K562 (cell line): ENCODE data around the gene NDUFS5. TPM values are rescaled to one million over a fixed set of nuclear protein-coding genes. Genes with fewer than 3 reads are reported as not detected.

Experiments
- BDP1 ChIP-seq: IDR thresholded peaks from 3 replicates; pipeline ENCODE4 v1.6.1; 2011; ENCODE audit not compliant: insufficient read length, insufficient read depth
- CBFA2T2 ChIP-seq: fragments of 450-650 bp; conservative IDR thresholded peaks from 2 replicates; pipeline ENCODE4 v1.6.1; 2017; ENCODE audit warnings: mild to moderate bottlenecking
- CBFA2T3 ChIP-seq: fragments of 450-650 bp; IDR thresholded peaks from 2 replicates; pipeline ENCODE4 v1.6.1; 2017
- CBX3 ChIP-seq, 2 experiments: IDR thresholded peaks; 1 replicate in 1 of 2; 2 replicates in 1 of 2; pipeline ENCODE4 v1.6.1; 2012; ENCODE audit warnings: inconsistent platforms in 2 of 2, low read length in 2 of 2, borderline replicate concordance in 1 of 2, control low read depth in 1 of 2
- CHD4 ChIP-seq: fragments of 200-600 bp; sonication (generic); IDR thresholded peaks from 3 replicates; pipeline ENCODE4 v1.6.1; 2012; ENCODE audit warnings: low read depth, mild to moderate bottlenecking, mixed read lengths, low read length, inconsistent platforms; ENCODE audit not compliant: insufficient read depth, insufficient replicate concordance, poor library complexity, severe bottlenecking
- ELF4 ChIP-seq: fragments of 450-650 bp; formaldehyde crosslinking; IDR thresholded peaks from 2 replicates; pipeline ENCODE4 v1.4.0; 2022; ENCODE audit warnings: missing genetic modification characterization
- ETS1 ChIP-seq: conservative IDR thresholded peaks from 2 replicates; pipeline ENCODE4 v1.6.1; 2011; ENCODE audit warnings: low read depth, mild to moderate bottlenecking, low read length; ENCODE audit not compliant: control insufficient read depth
- FOXA1 ChIP-seq: fragments of 450-650 bp; IDR thresholded peaks from 2 replicates; pipeline ENCODE4 v1.6.1; 2016; ENCODE audit warnings: mild to moderate bottlenecking, borderline replicate concordance
- KLF13 ChIP-seq: fragments of 450-650 bp; IDR thresholded peaks from 2 replicates; pipeline ENCODE4 v1.6.1; 2016; ENCODE audit warnings: missing genetic modification characterization, low read depth, mild to moderate bottlenecking, missing compliant biosample characterization, moderate library complexity, borderline replicate concordance
- MAZ ChIP-seq, 2 experiments: fragments of 450-650 bp in 1 of 2; sonication (generic) in 1 of 2; formaldehyde crosslinking; IDR thresholded peaks in 1 of 2; conservative IDR thresholded peaks in 1 of 2; 2 replicates each; pipeline versions ENCODE4 v1.4.0 to v1.5.0; 2020; ENCODE audit warnings: mild to moderate bottlenecking in 1 of 2, missing genetic modification reagents in 1 of 2
- NR3C1 ChIP-seq: sonication (generic); formaldehyde crosslinking; IDR thresholded peaks from 2 replicates; pipeline ENCODE4 v1.8.1; 2022; ENCODE audit warnings: missing genetic modification reagents
- POLR2AphosphoS2 ChIP-seq: IDR thresholded peaks from 2 replicates; pipeline ENCODE4 v1.6.1; 2012; ENCODE audit warnings: low read length, improper control_type of control experiment
- POU5F1 ChIP-seq: fragments of 150-350 bp; IDR thresholded peaks from 2 replicates; pipeline ENCODE4 v1.6.1; 2014; ENCODE audit warnings: borderline replicate concordance, low read length, low read depth, mild to moderate bottlenecking; ENCODE audit not compliant: partially characterized antibody
- RHOXF2B ChIP-seq: fragments of 250-450 bp; sonication (Bioruptor Pico); conservative IDR thresholded peaks from 2 replicates; pipeline ENCODE4 v1.5.1; 2021
- ZBTB11 ChIP-seq, 3 experiments: fragments of 200-800 bp in 1 of 3; fragments of 250-450 bp in 1 of 3; fragments of 450-650 bp in 1 of 3; sonication (Bioruptor Pico) in 1 of 3; sonication (Bioruptor generic) in 1 of 3; formaldehyde crosslinking in 1 of 3; IDR thresholded peaks; 2 replicates each; pipeline versions ENCODE4 v1.6.1 to v1.8.0; 2016 to 2022; ENCODE audit warnings: mild to moderate bottlenecking in 2 of 3, missing genetic modification characterization in 2 of 3, missing compliant biosample characterization in 1 of 3, moderate library complexity in 1 of 3
- ZKSCAN3 ChIP-seq: fragments of 250-450 bp; sonication (Bioruptor Pico); IDR thresholded peaks from 2 replicates; pipeline ENCODE4 v1.4.0; 2020
- ZNF143 ChIP-seq: sonication (generic); formaldehyde crosslinking; IDR thresholded peaks from 2 replicates; pipeline ENCODE4 v1.9.0; 2022; ENCODE audit warnings: mild to moderate bottlenecking, missing genetic modification reagents
- ZNF23 ChIP-seq: fragments of 250-450 bp; sonication (Bioruptor Pico); IDR thresholded peaks from 2 replicates; pipeline ENCODE4 v1.4.0; 2020; ENCODE audit warnings: mild to moderate bottlenecking
- ZNF24 ChIP-seq: fragments of 450-650 bp; IDR thresholded peaks from 2 replicates; pipeline ENCODE4 v1.6.1; 2016
- ZNF347 ChIP-seq: fragments of 450-650 bp; formaldehyde crosslinking; IDR thresholded peaks from 2 replicates; pipeline ENCODE4 v1.4.0; 2020; ENCODE audit warnings: low read depth, mild to moderate bottlenecking, moderate library complexity
- ZNF431 ChIP-seq: sonication (generic); formaldehyde crosslinking; IDR thresholded peaks from 2 replicates; pipeline ENCODE4 v1.8.0; 2022; ENCODE audit warnings: mild to moderate bottlenecking, missing genetic modification reagents
- ZNF589 ChIP-seq: fragments of 200-800 bp; sonication (Bioruptor generic); IDR thresholded peaks from 2 replicates; pipeline ENCODE4 v1.6.1; 2016; ENCODE audit warnings: low read depth, missing genetic modification characterization, missing compliant biosample characterization
- polyA plus RNA-seq, 8 experiments: library from polyadenylated mRNA; depleted of rRNA in 4 of 8; stranded (reverse) in 5 of 8; unstranded in 3 of 8; fragments of >200 nt; fragmentation: Nextera tagmentation in 2 of 8; fragmentation: Illumina TruSeq in 1 of 8; extraction: Ambion mirVana in 2 of 8; extraction: Trizol in 1 of 8; gene quantifications; 2 replicates each; pipeline versions ENCODE4 v1.2.1 to v1.2.3, GENCODE V29; 2011 to 2014; ENCODE audit warnings: inconsistent platforms in 1 of 8, missing spikeins in 1 of 8
- total RNA-seq, 7 experiments: library from RNA; depleted of rRNA in 6 of 7; stranded (reverse); fragments of >200 nt in 6 of 7; fragmentation: Illumina TruSeq in 2 of 7; extraction: Trizol in 2 of 7; gene quantifications; 2 replicates each; pipeline versions ENCODE4 v1.2.1 to v1.2.3, GENCODE V29; 2011 to 2021; ENCODE audit warnings: low replicate concordance in 1 of 7

NDUFS5 gene
- total and polyA plus RNA-seq, 9 of the 15 experiments (the other 6 are each of a cell fraction or from before 2014, with no cell fraction given), result 499 to 2,737 (median 1,281) TPM

- TF ChIP-seq ZBTB11 (CRISPR knock-in tag; IDR thresholded peaks at IDR 0.05), result no peak; a peak in 1 of 6 replicates
- peak; percentile 61; the same call in 1 of the 2 replicates for TF ChIP-seq ZNF143 (CRISPR knock-in tag)
- 0 out of 2 replicates have a peak, but pooled peaks have one; percentile 28 for TF ChIP-seq ZNF24
- TF ChIP-seq POU5F1, result no peak
- peak; percentile 61; the same call in 1 of the 2 replicates for TF ChIP-seq POLR2AphosphoS2
- TF ChIP-seq BDP1, result no peak
- no peak for TF ChIP-seq CHD4
- TF ChIP-seq ZKSCAN3 (CRISPR knock-in tag), result no peak
- peak; percentile 53; the same call in 1 of the 2 replicates for TF ChIP-seq ETS1
- no peak for TF ChIP-seq MAZ (CRISPR knock-in tag; conservative IDR thresholded peaks at IDR 0.05 in 1 of 2, IDR thresholded peaks at IDR 0.05 in 1 of 2)
- TF ChIP-seq NR3C1 (CRISPR knock-in tag), result no peak
- no peak for TF ChIP-seq ZNF347 (CRISPR knock-in tag)
- TF ChIP-seq ELF4 (CRISPR knock-in tag), result no peak; the same call in 1 of the 2 replicates
- TF ChIP-seq CBX3 (IDR thresholded peaks at IDR 0.05; ENCODE audit: borderline replicate concordance in 1 of 2, low read length in 2 of 2), result no peak
- TF ChIP-seq ZNF431 (CRISPR knock-in tag), result no peak
- TF ChIP-seq KLF13 (tag), result no peak
- TF ChIP-seq ZNF23 (CRISPR knock-in tag), result peak; percentile 62; the same call in 1 of the 2 replicates
- no peak for TF ChIP-seq CBFA2T3
- no peak for TF ChIP-seq FOXA1
- no peak for TF ChIP-seq RHOXF2B (CRISPR knock-in tag)
- TF ChIP-seq ZNF589 (CRISPR knock-in tag), result no peak
- TF ChIP-seq CBFA2T2, result no peak
These were observed at the start of gene NDUFS5 (continued) for GRCh38 chr1:39026051-39026865.
